Thoracic aorta (tissue), 2 donors: ENCODE results near the gene DLGAP4. TPM values are rescaled to one million over a fixed set of nuclear protein-coding genes. Genes with fewer than 3 reads are reported as not detected.
"Not testable (repeated sequence)": the region's sequence is repeated elsewhere in the genome, so short reads cannot be mapped to it uniquely, and the experiment has no call there.

Source experiments
- ATAC-seq: fragments of 150-250 bp; one replicate; pipeline ENCODE4 v1.8.0; 2017; ENCODE audit warnings: low read depth; ENCODE audit not compliant: insufficient number of reproducible peaks, low FRiP score
- DNase-seq: peaks from one replicate; pipeline ENCODE4 v3.0.0-alpha.2; 2020; ENCODE audit warnings: low spot score
- H3K27ac ChIP-seq, 2 donors: fragments of 200-600 bp; sonication (generic); 1 replicate in 1 of 2; 2 replicates in 1 of 2; pipeline ENCODE4 v1.5.1; 2016; ENCODE audit warnings: mild to moderate bottlenecking in 2 of 2, moderate library complexity in 2 of 2
- H3K27me3 ChIP-seq: fragments of 200-600 bp; sonication (generic); replicated peaks from 2 replicates; pipeline ENCODE4 v1.6.0; 2016; ENCODE audit warnings: mild to moderate bottlenecking; ENCODE audit not compliant: insufficient read depth
- H3K36me3 ChIP-seq: fragments of 200-600 bp; sonication (generic); one replicate; pipeline ENCODE4 v1.5.1; 2016
- H3K4me1 ChIP-seq, 2 donors: fragments of 200-600 bp; sonication (generic); 1 replicate in 1 of 2; 2 replicates in 1 of 2; pipeline versions ENCODE4 v1.5.1 to v1.6.0; 2016; ENCODE audit warnings: low read depth in 2 of 2, mild to moderate bottlenecking in 1 of 2; ENCODE audit not compliant: control insufficient read depth in 1 of 2
- H3K4me3 ChIP-seq: fragments of 200-600 bp; sonication (generic); 2 replicates; pipeline ENCODE4 v1.5.1; 2016; ENCODE audit warnings: mild to moderate bottlenecking
- H3K9me3 ChIP-seq: fragments of 200-600 bp; sonication (generic); 2 replicates; pipeline ENCODE4 v1.5.1; 2016
- CTCF ChIP-seq: fragments of 200-600 bp; sonication (generic); IDR thresholded peaks from one replicate; pipeline ENCODE4 v1.5.1; 2019; ENCODE audit warnings: antibody characterized with exemption
- total RNA-seq, 2 donors: library from RNA; depleted of rRNA; stranded (reverse); fragments of >200 nt; gene quantifications; one replicate each; pipeline versions ENCODE4 v1.1.0 to v1.2.3, GENCODE V29; 2016

The DLGAP4 gene
- total RNA-seq, 2 donors from 2014 or later: 66.2 to 105 TPM

DNA sequence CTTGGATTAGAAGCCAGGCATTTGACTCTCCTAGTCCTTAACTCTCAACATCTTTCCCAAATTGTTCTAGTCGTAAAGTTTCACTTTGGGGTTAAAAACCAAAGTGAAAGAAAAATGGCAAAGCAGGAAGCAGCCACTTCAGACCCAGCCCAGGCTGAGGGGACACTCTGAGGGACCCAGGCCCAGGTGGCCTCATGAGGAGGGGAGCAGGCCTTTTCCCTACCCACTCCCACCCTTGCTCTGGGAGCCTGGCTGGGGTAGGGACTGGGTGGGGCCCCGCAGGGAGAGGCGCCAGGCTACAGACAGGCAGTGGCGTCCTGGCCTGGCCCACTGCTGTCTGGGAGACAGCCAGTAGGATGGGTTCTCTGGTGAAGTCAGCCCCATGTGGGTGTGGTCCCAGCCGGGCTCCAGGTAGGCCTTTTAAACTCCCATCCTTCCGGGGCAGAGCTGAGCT is 166.5 kb downstream of the DLGAP4 start:
- no peak for TF ChIP-seq CTCF
- Histone ChIP-seq H3K9me3 (no peaks in the 10 kb centered on the region), H3K4me1 (peaks cover 60 to 96% of the 10 kb centered on the region in 2 donors), H3K36me3 (no peaks in the 10 kb centered on the region), H3K4me3 (peak overlapping the region; percentile 53), H3K27ac (peak overlapping the region; percentile 77 to 81), H3K27me3 (no peaks in the 10 kb centered on the region)
- ATAC-seq (no peak), DNase-seq (no peak)

DNA sequence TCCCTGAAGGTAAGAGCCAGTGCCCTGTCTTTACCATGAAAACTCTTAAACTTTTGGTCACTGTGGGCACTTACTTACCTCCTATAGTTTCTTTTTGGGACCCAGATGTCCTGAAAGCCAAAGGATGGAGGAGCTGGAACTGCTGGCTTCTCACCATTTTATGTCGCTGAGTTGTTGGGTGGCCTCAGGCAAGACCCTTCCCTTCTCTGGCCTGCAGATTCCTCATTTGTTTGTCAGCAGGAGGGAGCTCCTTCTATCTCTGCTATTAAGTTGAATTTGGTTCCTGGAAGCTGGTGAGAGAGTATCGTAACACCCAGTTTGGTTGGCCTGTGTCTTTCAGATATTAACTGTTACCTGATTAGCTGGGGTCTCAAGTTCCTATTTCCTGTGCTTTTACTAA is 167.0 kb downstream of the DLGAP4 start:
- H3K4me3 ChIP-seq: peak overlapping the region; percentile 53
- H3K9me3 ChIP-seq: no peaks in the 10 kb centered on the region
- H3K27me3 ChIP-seq: no peaks in the 10 kb centered on the region
- DNase-seq (no peak), ATAC-seq (no peak)
- peak overlapping the region; percentile 77 to 81 for H3K27ac ChIP-seq
- peaks cover 60 to 96% of the 10 kb centered on the region in 2 donors for H3K4me1 ChIP-seq
- no peaks in the 10 kb centered on the region for H3K36me3 ChIP-seq
- no peak for TF ChIP-seq CTCF

DNA sequence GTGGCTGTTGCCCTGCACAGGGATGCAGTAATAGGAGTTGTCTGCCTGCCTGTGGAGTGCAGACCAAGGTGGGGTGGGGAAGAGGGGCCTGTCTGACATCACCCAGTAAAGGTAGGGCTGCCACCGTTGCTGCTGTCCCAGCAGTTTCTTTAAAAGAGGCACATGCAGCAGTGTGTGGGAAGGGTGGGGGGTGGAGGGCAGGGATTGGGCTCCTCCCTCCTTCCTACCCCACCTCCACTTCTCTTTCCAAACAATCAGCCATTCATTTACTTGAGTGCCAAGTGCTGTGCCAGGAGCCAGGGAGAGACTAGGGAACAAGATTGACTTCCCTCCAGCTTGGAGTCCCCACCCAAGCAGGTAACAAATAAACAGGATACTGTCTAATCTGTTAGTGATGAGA is 168.4 kb downstream of the DLGAP4 start:
- no peak for TF ChIP-seq CTCF
- Histone ChIP-seq H3K9me3 (no peaks in the 10 kb centered on the region), H3K27me3 (no peaks in the 10 kb centered on the region), H3K4me1 (peaks cover 65 to 96% of the 10 kb centered on the region in 2 donors), H3K27ac (peak overlapping the region; percentile 77 to 81), H3K4me3 (no peak overlapping the region), H3K36me3 (no peaks in the 10 kb centered on the region)
- no peak for DNase-seq
- no peak for ATAC-seq

DNA sequence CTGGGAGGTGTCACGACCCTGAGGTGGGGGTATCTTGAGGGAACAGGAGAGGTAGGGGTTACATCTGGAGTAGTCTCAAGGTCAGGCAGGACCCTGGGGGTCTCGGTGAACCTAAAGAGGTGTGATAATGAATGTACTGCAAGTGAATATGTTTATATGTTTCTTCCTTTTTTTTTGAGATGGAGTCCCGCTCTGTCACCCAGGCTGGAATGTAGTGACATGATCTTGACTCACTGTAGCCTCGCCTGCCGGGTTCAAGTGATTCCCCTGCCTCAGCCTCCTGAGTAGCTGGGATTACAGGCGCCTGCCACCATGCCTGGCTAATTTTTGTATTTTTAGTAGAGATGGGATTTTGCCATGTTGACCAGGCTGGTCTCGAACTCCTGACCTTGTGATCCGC is 168.9 kb downstream of the DLGAP4 start:
- not testable (repeated sequence) for DNase-seq, H3K27me3 ChIP-seq

GRCh38 chr20:36477475-36477874 is 171.3 kb downstream of the DLGAP4 start:
- Histone ChIP-seq H3K9me3 (no peaks in the 10 kb centered on the region), H3K36me3 (no peaks in the 10 kb centered on the region), H3K4me1 (peaks cover 65 to 96% of the 10 kb centered on the region in 2 donors), H3K27me3 (no peaks in the 10 kb centered on the region), H3K4me3 (no peak overlapping the region), H3K27ac (peak overlapping the region; percentile 17 to 49)
- TF ChIP-seq CTCF: no peak
- no peak for DNase-seq
- ATAC-seq: no peak

More for the DNA sequence above, 168.9 kb downstream of the DLGAP4 start:
- not testable (repeated sequence) for H3K4me3 ChIP-seq, H3K36me3 ChIP-seq, ATAC-seq, H3K9me3 ChIP-seq
- H3K4me1 ChIP-seq: peaks cover 63 to 96% of the 10 kb centered on the region in 2 donors
- peak overlapping the region; percentile 77 to 81 for H3K27ac ChIP-seq
